PFSK-1 (cell line): ENCODE results near the gene DNAH17.

Experiments
- FOXP2 ChIP-seq: optimal IDR thresholded peaks from 2 replicates; pipeline ENCODE3; 2011; ENCODE audit warnings: borderline replicate concordance, control low read depth, inconsistent platforms; ENCODE audit not compliant: insufficient read depth; ENCODE audit errors: extremely low read length, extremely low read depth
- POLR2AphosphoS5 ChIP-seq: IDR thresholded peaks from 2 replicates; pipeline ENCODE4 v1.6.1; 2012; ENCODE audit warnings: low read depth, mild to moderate bottlenecking, control low read depth, low read length, moderate library complexity
- REST ChIP-seq, 2 experiments: IDR thresholded peaks; 2 replicates each; pipeline versions ENCODE4 v1.6.1 to v1.8.0; 2011 to 2012; ENCODE audit warnings: low read depth in 2 of 2, low read length in 2 of 2, control low read depth in 1 of 2, inconsistent platforms in 1 of 2, mild to moderate bottlenecking in 1 of 2, moderate library complexity in 1 of 2; ENCODE audit not compliant: insufficient read depth in 1 of 2
- SIN3A ChIP-seq: IDR thresholded peaks from 2 replicates; pipeline ENCODE4 v1.6.1; 2012; ENCODE audit warnings: mild to moderate bottlenecking, low read length, moderate library complexity, borderline replicate concordance; ENCODE audit not compliant: insufficient read depth
- TAF1 ChIP-seq: IDR thresholded peaks from 2 replicates; pipeline ENCODE4 v1.6.1; 2012; ENCODE audit warnings: low read length, control low read depth, borderline replicate concordance; ENCODE audit not compliant: insufficient read depth

GRCh38 chr17:78623541-78623940 lies 46.3 kb upstream of the DNAH17 start:
- TF ChIP-seq REST (IDR thresholded peaks at IDR 0.05; ENCODE audit: insufficient read depth in 1 of 2, low read depth in 2 of 2, low read length in 2 of 2) (no peak), POLR2AphosphoS5 (no peak), TAF1 (no peak), FOXP2 (no peak), SIN3A (no peak)
